GM10847 (cell line): ENCODE data around the gene TNFRSF11A.

Experiments
- POLR2A ChIP-seq: IDR thresholded peaks from 2 replicates; pipeline ENCODE4 v1.6.1; 2011; ENCODE audit not compliant: insufficient read length; ENCODE audit errors: extremely low read depth

The TNFRSF11A gene

GRCh38 chr18:62318228-62319180, 6.6 kb upstream of the TNFRSF11A start:
- no peak for TF ChIP-seq POLR2A

GRCh38 chr18:62321201-62321600, 3.9 kb upstream of the TNFRSF11A start:
- TF ChIP-seq POLR2A, result no peak

DNA sequence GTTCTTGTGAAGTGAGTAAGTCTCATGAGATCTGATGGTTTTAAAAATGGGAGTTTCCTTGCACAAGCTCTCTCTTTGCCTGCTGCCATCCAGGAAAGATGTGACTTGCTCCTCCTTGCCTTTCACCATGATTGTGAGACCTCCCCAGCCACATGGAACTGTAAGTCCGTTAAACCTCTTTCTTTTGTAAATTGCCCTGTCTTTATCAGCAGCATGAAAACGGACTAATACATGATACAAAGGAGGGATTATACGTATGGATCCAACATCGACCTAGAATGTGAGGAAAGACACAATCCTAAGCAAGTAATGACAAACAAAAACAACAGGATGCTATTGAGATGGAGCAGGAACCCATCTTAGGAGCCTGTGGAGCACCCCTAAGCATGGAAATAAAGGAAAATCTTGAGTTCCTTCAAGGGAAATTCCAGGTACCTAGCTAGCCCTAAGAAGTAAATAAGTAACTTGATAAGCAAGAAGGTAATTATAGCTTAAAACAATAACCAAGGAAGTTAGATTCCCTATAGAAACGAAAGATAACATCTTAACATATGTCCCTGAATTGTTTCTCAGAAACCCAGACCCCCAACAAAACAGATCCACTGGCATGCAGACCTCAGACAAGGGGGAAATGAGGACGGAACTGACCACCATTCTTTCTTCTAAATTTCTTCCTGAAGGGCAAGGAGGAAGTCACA, 1.5 kb upstream of the TNFRSF11A start:
- no peak for TF ChIP-seq POLR2A

- no peak for TF ChIP-seq POLR2A
Observed at GRCh38 chr18:62324181-62324828, 805 bp upstream of the TNFRSF11A start.

- TF ChIP-seq POLR2A, result no peak
Observed at GRCh38 chr18:62325806-62326645, 916 bp downstream of the TNFRSF11A start.

GRCh38 chr18:62326646-62327348, 1.7 kb downstream of the TNFRSF11A start:
- no peak for TF ChIP-seq POLR2A

DNA sequence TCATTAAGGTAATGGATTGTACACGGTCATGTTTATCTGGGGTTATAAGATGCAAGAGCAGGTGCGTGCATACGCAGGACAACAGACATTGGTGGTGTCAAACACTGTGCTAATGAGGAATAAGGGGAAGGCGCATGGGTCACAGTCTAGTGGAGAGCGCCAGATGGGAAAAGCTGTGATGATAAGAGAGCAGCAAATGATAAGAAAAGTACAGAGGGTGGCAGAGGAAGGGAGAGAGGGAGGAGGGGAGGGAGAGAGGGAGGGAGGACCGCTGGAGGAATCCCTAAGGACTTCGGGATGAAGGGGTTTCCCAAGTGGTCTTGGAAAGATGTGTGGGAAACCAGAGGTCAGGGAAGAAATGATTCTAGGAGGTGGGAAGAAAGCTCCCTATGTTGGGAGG, 2.9 kb downstream of the TNFRSF11A start:
- no peak for TF ChIP-seq POLR2A

GRCh38 chr18:62328586-62329525, 3.7 kb downstream of the TNFRSF11A start:
- TF ChIP-seq POLR2A, result no peak

GRCh38 chr18:62329691-62330454, 4.8 kb downstream of the TNFRSF11A start:
- TF ChIP-seq POLR2A, result no peak

GRCh38 chr18:62330650-62331049, 5.5 kb downstream of the TNFRSF11A start:
- TF ChIP-seq POLR2A, result no peak

DNA sequence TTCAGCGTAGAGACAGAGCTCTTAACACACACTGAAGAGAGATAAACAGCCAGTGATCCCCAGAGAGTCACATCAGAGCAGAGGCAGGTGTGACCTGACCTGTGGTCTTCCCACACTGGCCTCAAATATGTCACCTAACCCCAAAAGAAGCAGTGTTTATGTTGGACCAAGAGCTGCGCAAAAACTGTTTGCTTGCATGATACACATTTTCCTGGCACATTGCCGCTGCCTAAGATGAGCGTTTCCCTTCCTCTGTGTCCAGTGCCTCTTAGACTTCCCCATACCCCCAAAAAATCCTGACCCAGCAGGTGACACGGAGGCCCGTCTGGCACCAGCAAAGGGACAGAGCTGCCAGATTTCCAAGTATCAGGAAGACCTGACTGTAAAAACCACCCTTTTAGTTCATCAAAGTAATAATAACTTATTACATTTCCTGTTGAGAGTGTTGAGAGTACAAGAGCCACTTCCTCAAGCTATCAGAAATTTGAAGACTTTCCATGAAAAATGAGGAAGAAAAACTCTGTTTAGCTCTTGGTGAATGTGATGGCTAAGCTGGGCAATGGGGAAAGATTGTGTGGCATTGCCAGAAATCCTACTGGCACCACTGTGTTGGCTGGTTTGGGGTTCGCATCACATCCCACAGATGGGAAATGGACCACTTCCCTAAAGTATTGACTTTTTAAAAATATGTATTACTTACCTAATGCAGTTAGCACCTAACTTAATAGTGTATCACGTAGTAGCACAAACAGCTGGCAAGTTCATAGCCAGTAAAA, 6.7 kb downstream of the TNFRSF11A start:
- no peak for TF ChIP-seq POLR2A

GRCh38 chr18:62332431-62332830, 7.3 kb downstream of the TNFRSF11A start:
- no peak for TF ChIP-seq POLR2A
